CD14-positive monocyte (primary cell): ENCODE data around the gene RCBTB1. TPM values are rescaled to one million over a fixed set of nuclear protein-coding genes. Genes with fewer than 3 reads are reported as not detected.
A peak's percentile ranks its signal among the peaks of the same experiment; 100 is the strongest.

Source experiments
- DNase-seq, 3 donors: peaks; one replicate each; pipeline ENCODE4 v3.0.0-alpha.2; 2011 to 2022
- H2AFZ ChIP-seq: 2 replicates; pipeline ENCODE4 v1.6.0; 2012; ENCODE audit warnings: mild to moderate bottlenecking, low read depth, low read length, inconsistent platforms; ENCODE audit not compliant: insufficient read depth, poor library complexity, severe bottlenecking
- H3K27ac ChIP-seq, 2 donors: 1 replicate in 1 of 2; 2 replicates in 1 of 2; pipeline ENCODE4 v1.5.1; 2012 to 2013; ENCODE audit warnings: low read length in 2 of 2, control low read depth in 1 of 2, inconsistent platforms in 1 of 2, low read depth in 1 of 2, mild to moderate bottlenecking in 1 of 2
- H3K27me3 ChIP-seq, 2 donors: one replicate each; pipeline versions ENCODE4 v1.6.0 to v1.6.1; 2011 to 2013; ENCODE audit warnings: low read length in 2 of 2; ENCODE audit not compliant: control insufficient read depth in 2 of 2, insufficient read depth in 2 of 2
- H3K36me3 ChIP-seq, 2 donors: replicated peaks in 1 of 2; 1 replicate in 1 of 2; 2 replicates in 1 of 2; pipeline versions ENCODE4 v1.5.1 to v1.6.1; 2012 to 2013; ENCODE audit warnings: low read length in 2 of 2, control low read depth in 1 of 2, inconsistent platforms in 1 of 2, mild to moderate bottlenecking in 1 of 2; ENCODE audit not compliant: insufficient read depth in 2 of 2, control insufficient read depth in 1 of 2
- H3K4me1 ChIP-seq, 2 donors: 1 replicate in 1 of 2; 2 replicates in 1 of 2; pipeline versions ENCODE4 v1.5.1 to v1.6.1; 2012 to 2013; ENCODE audit warnings: low read length in 2 of 2, control low read depth in 1 of 2, inconsistent platforms in 1 of 2, mild to moderate bottlenecking in 1 of 2, moderate library complexity in 1 of 2; ENCODE audit not compliant: insufficient read depth in 2 of 2, control insufficient read depth in 1 of 2
- H3K4me2 ChIP-seq: replicated peaks from 2 replicates; pipeline ENCODE3; 2012; ENCODE audit warnings: low read length, moderate library complexity, mild to moderate bottlenecking; ENCODE audit not compliant: poor library complexity, severe bottlenecking; ENCODE audit errors: extremely low read depth
- H3K4me3 ChIP-seq, 3 experiments: fragments of 200-600 bp in 1 of 3; sonication (generic) in 1 of 3; replicated peaks in 1 of 3; 1 replicate in 2 of 3; 2 replicates in 1 of 3; pipeline ENCODE4 v1.5.1; 2011 to 2013; ENCODE audit warnings: low read length in 3 of 3, mild to moderate bottlenecking in 3 of 3, control low read depth in 2 of 3, low read depth in 2 of 3, inconsistent platforms in 1 of 3, moderate library complexity in 1 of 3
- H3K79me2 ChIP-seq: 2 replicates; pipeline ENCODE4 v1.6.0; 2012; ENCODE audit warnings: mild to moderate bottlenecking, control low read depth, inconsistent platforms, low read length, moderate library complexity; ENCODE audit not compliant: insufficient read depth
- H3K9ac ChIP-seq: 2 replicates; pipeline ENCODE4 v1.6.0; 2017; ENCODE audit warnings: low read length, mild to moderate bottlenecking; ENCODE audit not compliant: insufficient read depth, poor library complexity, severe bottlenecking
- H3K9me3 ChIP-seq, 2 donors: replicated peaks in 1 of 2; 1 replicate in 1 of 2; 2 replicates in 1 of 2; pipeline versions ENCODE4 v1.5.1 to v1.6.1; 2012 to 2013; ENCODE audit warnings: low read length in 2 of 2, control low read depth in 1 of 2; ENCODE audit not compliant: control insufficient read depth in 1 of 2, insufficient read depth in 1 of 2
- H4K20me1 ChIP-seq: 2 replicates; pipeline ENCODE4 v1.6.0; 2012; ENCODE audit warnings: mild to moderate bottlenecking, low read length, control low read depth, moderate library complexity; ENCODE audit not compliant: insufficient read depth
- H3K27ac Mint-ChIP-seq, 7 donors: one replicate each; pipeline ENCODE4 v1.8.0; 2020; ENCODE audit warnings: mild to moderate bottlenecking in 7 of 7, mixed read lengths in 7 of 7, moderate library complexity in 6 of 7, inconsistent platforms in 2 of 7
- H3K27me3 Mint-ChIP-seq, 3 donors: one replicate each; pipeline ENCODE4 v1.8.0; 2021 to 2022; ENCODE audit warnings: low read depth in 3 of 3, mild to moderate bottlenecking in 3 of 3, mixed read lengths in 3 of 3, moderate library complexity in 3 of 3, inconsistent platforms in 1 of 3
- H3K36me3 Mint-ChIP-seq, 2 donors: one replicate each; pipeline ENCODE4 v1.8.0; 2020; ENCODE audit warnings: mixed read lengths in 2 of 2, inconsistent platforms in 1 of 2, mild to moderate bottlenecking in 1 of 2
- H3K4me1 Mint-ChIP-seq: one replicate; pipeline ENCODE4 v1.8.0; 2020; ENCODE audit warnings: mild to moderate bottlenecking, mixed read lengths
- H3K4me3 Mint-ChIP-seq, 2 donors: one replicate each; pipeline ENCODE4 v1.8.0; 2020; ENCODE audit warnings: mild to moderate bottlenecking in 2 of 2, mixed read lengths in 2 of 2, moderate library complexity in 1 of 2
- H3K9me3 Mint-ChIP-seq, 7 donors: one replicate each; pipeline ENCODE4 v1.8.0; 2020 to 2022; ENCODE audit warnings: mixed read lengths in 7 of 7, mild to moderate bottlenecking in 6 of 7, moderate library complexity in 6 of 7, inconsistent platforms in 2 of 7
- CTCF ChIP-seq: fragments of 200-600 bp; IDR thresholded peaks from one replicate; pipeline ENCODE4 v1.8.0; 2022; ENCODE audit warnings: antibody characterized with exemption, mild to moderate bottlenecking
- WGBS: methylation state at CpG from one replicate; pipeline ENCODE4 v1.1.5; 2013; ENCODE audit warnings: missing lambda C conversion rate; ENCODE audit not compliant: insufficient coverage; 5-methylcytosine and 5-hydroxymethylcytosine counted together
- intact Hi-C, 2 donors: fragments of 100-400 bp; cut with micrococcal nuclease; formaldehyde crosslinking; loops; one replicate each; pipeline versions ENCODE4 v1.15.0 to v1.15.1; 2023
- polyA plus RNA-seq, 3 donors: library from polyadenylated mRNA; depleted of rRNA in 1 of 3; unstranded in 2 of 3; stranded (reverse) in 1 of 3; fragments of 300-500 nt in 2 of 3; fragments of >200 nt in 1 of 3; fragmentation: Illumina TruSeq in 2 of 3; gene quantifications; 1 replicate in 2 of 3; 2 replicates in 1 of 3; pipeline ENCODE4 v1.2.3, GENCODE V29; 2012 to 2021

RCBTB1 gene
- polyA plus RNA-seq, 3 donors, result 9.8 to 19.4 (median 13.2) TPM

- no peak overlapping the region for H3K4me2 ChIP-seq
- peaks cover 28% of the 10 kb centered on the region for H3K4me1 Mint-ChIP-seq
- peak overlapping the region; percentile 65 for H3K27ac ChIP-seq
- H3K36me3 ChIP-seq, result peaks cover 6 to 19% of the 10 kb centered on the region in 2 donors
- no peak for TF ChIP-seq CTCF
- H3K4me1 ChIP-seq, result peaks cover 36 to 42% of the 10 kb centered on the region in 2 donors
- peak; percentile 23 to 64 (median 64) for DNase-seq
- H3K9ac ChIP-seq, result no peak overlapping the region
- peak overlapping the region in 6 of 7 donors; percentile 43 to 92 (median 72) for H3K27ac Mint-ChIP-seq
- peaks cover 0 to 3% (median 0%) of the 10 kb centered on the region in 7 donors for H3K9me3 Mint-ChIP-seq
- H2AFZ ChIP-seq, result peak overlapping the region; percentile 64
- no peaks in the 10 kb centered on the region for H4K20me1 ChIP-seq
- H3K27me3 ChIP-seq, result no peaks in the 10 kb centered on the region
- H3K4me3 Mint-ChIP-seq, result peak overlapping the region in 1 of 2 donors; percentile 61
- H3K36me3 Mint-ChIP-seq, result peaks cover 35 to 51% of the 10 kb centered on the region in 2 donors
- H3K4me3 ChIP-seq, result peak overlapping the region in 1 of 3 experiments; percentile 23
- H3K27me3 Mint-ChIP-seq, result no peaks in the 10 kb centered on the region
- H3K9me3 ChIP-seq, result no peaks in the 10 kb centered on the region
- WGBS, result 2% methylated on average over 5 of the region's 7 CpGs
- intact Hi-C loops, result no loop called here
- H3K79me2 ChIP-seq, result no peaks in the 10 kb centered on the region
These were observed 51.6 kb downstream of the RCBTB1 start for GRCh38 chr13:49533591-49534269.

GRCh38 chr13:49533011-49533410 lies 52.3 kb downstream of the RCBTB1 start:
- no peak overlapping the region for H2AFZ ChIP-seq
- intact Hi-C loops, result no loop called here
- H3K36me3 Mint-ChIP-seq, result peaks cover 41 to 53% of the 10 kb centered on the region in 2 donors
- H3K4me3 Mint-ChIP-seq, result no peak overlapping the region
- H3K4me1 ChIP-seq, result peaks cover 36 to 49% of the 10 kb centered on the region in 2 donors
- TF ChIP-seq CTCF, result no peak
- H3K4me2 ChIP-seq, result no peak overlapping the region
- no peaks in the 10 kb centered on the region for H4K20me1 ChIP-seq
- H3K27me3 ChIP-seq, result no peaks in the 10 kb centered on the region
- H3K27ac Mint-ChIP-seq, result peak overlapping the region in 1 of 7 donors; percentile 72
- H3K79me2 ChIP-seq, result no peaks in the 10 kb centered on the region
- H3K27ac ChIP-seq, result no peak overlapping the region
- no peak overlapping the region for H3K4me3 ChIP-seq
- H3K9me3 ChIP-seq, result no peaks in the 10 kb centered on the region
- no peak overlapping the region for H3K9ac ChIP-seq
- peaks cover 0 to 3% (median 0%) of the 10 kb centered on the region in 7 donors for H3K9me3 Mint-ChIP-seq
- H3K4me1 Mint-ChIP-seq, result peaks cover 28% of the 10 kb centered on the region
- peak in 2 of 3 donors; percentile 6 to 19 for DNase-seq
- peaks cover 7 to 22% of the 10 kb centered on the region in 2 donors for H3K36me3 ChIP-seq
- no peaks in the 10 kb centered on the region for H3K27me3 Mint-ChIP-seq
